C4-2B (cell line): ENCODE measurements around the gene LIG3.

Experiments
- ZFX ChIP-seq: fragments of 450-650 bp; IDR thresholded peaks from 2 replicates; pipeline ENCODE4 v1.6.1; 2017
- TF ChIP-seq, protein P1 (sequence below): fragments of 450-650 bp; conservative IDR thresholded peaks from 2 replicates; pipeline ENCODE4 v1.5.1; 2017; ENCODE audit warnings: mild to moderate bottlenecking

DNA sequence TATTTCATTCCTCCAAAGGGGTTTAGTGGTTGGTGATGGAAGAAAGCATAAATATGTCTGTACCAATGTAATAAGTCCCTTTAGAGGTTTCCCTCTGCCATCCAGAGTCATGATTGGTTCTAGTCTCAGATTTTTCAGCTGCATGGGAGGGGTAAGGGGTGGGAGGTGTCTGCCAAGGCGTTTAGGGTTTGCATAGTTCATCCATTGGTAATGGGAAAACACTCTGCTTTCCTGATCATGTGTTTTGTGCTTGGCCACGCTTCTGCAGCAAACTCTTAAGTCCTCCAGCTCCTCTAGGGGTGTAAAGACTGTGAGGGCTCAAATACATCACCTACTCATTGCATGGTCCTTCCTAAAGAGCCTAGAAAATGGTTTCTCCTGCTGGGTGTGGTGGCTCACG lies 29.8 kb downstream of the LIG3 start:
- TF ChIP-seq, protein P1, sequence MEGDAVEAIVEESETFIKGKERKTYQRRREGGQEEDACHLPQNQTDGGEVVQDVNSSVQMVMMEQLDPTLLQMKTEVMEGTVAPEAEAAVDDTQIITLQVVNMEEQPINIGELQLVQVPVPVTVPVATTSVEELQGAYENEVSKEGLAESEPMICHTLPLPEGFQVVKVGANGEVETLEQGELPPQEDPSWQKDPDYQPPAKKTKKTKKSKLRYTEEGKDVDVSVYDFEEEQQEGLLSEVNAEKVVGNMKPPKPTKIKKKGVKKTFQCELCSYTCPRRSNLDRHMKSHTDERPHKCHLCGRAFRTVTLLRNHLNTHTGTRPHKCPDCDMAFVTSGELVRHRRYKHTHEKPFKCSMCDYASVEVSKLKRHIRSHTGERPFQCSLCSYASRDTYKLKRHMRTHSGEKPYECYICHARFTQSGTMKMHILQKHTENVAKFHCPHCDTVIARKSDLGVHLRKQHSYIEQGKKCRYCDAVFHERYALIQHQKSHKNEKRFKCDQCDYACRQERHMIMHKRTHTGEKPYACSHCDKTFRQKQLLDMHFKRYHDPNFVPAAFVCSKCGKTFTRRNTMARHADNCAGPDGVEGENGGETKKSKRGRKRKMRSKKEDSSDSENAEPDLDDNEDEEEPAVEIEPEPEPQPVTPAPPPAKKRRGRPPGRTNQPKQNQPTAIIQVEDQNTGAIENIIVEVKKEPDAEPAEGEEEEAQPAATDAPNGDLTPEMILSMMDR = no peak
- no peak for TF ChIP-seq ZFX
